Measurements from ENCODE around the gene SPATA13.
A peak's percentile ranks its signal among the peaks of the same experiment; 100 is the strongest.

The SPATA13 gene

GRCh38 chr13:24223341-24224231 lies 63.1 kb downstream of the SPATA13 start:
- DNase-seq (ENCODE audit: low spot score): no peak

- no peak for DNase-seq (ENCODE audit: low spot score)
These were observed 63.7 kb downstream of the SPATA13 start for GRCh38 chr13:24224232-24224680.

DNA sequence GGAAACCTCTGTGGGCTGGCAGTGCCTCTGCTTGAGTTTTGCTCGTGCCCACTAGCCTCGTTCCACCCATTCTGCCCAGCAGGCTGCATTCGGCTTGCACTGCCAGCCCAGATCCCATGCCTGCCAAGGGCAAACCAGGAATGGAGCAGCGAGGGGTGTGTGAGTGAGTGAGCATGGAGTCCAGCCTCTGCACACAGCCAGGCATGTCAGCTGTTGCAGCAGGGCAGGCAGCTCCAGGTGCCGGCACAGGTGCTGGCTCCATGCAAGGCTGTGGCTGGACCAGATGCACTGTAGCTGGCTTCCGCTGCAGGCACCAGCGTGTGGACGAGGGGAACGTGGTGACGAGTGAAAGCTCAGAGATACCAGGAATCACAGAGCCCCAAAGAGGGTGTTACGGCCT lies 64.5 kb downstream of the SPATA13 start:
- DNase-seq (ENCODE audit: low spot score): no peak

DNA sequence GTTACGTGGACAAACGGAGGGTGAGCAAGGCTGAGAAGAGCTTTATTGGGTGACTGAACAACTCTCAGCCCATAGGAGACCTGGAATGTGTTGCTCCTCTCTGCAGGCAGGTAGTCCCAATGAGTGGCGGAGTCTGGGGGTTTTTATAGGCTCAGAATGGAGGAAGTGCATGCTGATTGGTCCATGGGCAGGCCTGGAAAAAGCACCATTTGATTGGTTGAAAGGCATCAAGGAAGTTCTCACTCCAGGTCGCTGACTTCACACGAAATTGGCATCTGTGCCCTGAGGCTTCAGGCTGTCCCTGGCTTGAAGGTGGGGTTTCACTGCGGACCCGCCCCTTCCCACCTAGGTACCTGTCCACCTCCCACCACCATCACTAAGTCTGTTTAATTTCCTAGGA lies 65.4 kb downstream of the SPATA13 start:
- no peak for DNase-seq (ENCODE audit: low spot score)

DNA sequence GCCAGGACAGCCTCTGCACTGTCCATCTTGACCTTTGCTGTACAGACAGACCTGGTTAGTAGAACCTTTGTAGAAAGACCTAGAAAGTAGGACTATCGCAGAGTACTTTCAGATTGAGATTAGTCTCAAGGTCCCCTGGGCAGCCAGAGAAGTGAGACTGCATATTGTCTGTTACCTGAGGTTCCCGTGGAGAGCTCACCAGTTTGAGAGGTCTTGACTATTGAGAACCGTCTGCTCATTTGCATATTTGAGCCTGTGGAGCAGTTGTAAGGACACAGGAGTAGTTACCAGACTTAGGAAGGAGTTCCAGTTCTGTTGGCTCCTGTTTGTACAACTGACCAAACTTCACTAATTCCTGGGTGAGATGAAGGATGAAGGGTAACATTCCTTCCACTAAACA lies 66.2 kb downstream of the SPATA13 start:
- DNase-seq (ENCODE audit: low spot score): no peak

GRCh38 chr13:24228852-24229458 lies 68.4 kb downstream of the SPATA13 start:
- DNase-seq (ENCODE audit: low spot score): peak; percentile 64

DNA sequence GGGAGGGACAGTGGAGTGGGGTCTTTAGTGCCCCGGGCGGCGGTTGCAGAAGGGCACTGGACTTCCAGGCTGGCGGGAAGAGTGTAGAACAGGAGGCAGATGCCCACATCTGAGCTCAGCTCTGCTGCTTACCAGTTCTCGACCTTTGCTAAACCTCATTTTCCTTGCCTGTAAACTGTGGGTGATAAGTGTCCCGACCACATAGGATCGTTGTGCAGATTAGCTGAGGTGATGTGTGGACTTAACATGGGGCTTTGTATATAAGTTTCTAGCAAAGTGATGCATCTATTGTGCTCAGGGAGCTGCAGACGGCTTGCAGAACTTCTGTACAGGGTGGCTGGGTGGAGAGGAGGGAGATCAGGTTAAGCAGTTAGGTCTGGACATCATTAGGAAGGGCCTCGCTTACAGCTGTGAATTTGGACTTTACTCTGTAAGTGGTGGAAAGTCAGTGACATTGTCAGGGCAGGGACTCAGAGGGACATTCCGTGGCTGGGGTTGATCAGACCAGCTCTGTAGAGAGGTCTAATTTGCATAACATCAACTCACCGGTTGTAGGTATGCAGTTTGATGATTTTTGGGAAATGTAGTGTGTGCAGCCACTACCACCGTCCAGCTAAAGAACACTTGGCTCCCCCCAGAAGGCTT lies 70.0 kb downstream of the SPATA13 start:
- no peak for DNase-seq (ENCODE audit: low spot score)

DNA sequence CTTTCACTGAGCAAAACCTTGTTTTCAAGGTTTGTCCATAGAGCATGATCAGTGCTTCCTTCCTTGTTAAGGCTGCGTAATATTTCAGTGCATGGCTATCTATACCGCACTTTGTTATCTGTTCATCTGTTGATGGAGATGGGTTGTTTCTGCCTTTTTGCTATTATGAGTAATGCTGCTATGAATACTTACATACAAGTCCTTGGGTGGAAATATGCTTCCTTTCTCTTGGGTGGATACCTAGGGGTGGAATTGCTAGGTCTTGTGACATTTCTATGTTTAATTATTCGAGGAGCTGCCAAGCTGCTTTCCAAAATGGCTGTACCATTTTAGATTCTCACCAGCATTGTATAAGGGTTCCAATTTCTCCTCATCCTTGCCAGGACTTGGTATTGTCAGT lies 70.9 kb downstream of the SPATA13 start:
- no peak for DNase-seq (ENCODE audit: low spot score)

DNA sequence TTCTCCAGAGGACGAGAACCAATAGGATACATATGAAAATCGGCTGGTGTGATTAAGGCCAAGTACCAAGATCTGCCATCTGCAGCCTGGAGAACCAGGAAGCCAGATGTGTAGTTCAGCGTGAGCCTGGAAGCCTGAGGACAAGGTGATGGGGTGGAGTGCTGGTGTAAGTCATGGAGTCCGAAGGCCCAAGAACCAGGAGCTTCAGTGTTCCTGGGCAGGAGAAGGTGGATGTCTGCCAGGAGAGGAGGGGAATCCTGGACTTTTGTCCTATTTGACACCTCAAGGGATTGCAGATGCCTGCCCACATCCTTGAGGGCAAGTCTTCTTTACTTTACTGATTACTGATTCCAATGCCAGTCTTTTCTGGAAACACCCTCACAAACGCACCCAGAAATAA lies 71.5 kb downstream of the SPATA13 start:
- no peak for DNase-seq (ENCODE audit: low spot score)

- DNase-seq (ENCODE audit: low spot score): no peak
These were observed 72.0 kb downstream of the SPATA13 start for GRCh38 chr13:24232474-24232873.

GRCh38 chr13:24233351-24233901 lies 72.9 kb downstream of the SPATA13 start:
- peak; percentile 7 for DNase-seq (ENCODE audit: low spot score)

GRCh38 chr13:24234200-24234915 lies 73.8 kb downstream of the SPATA13 start:
- DNase-seq (ENCODE audit: low spot score): no peak

- DNase-seq (ENCODE audit: low spot score): no peak
These were observed 76.8 kb downstream of the SPATA13 start for GRCh38 chr13:24237356-24237755.

- no peak for DNase-seq (ENCODE audit: low spot score)
These were observed 80.8 kb downstream of the SPATA13 start for GRCh38 chr13:24241336-24241735.

- DNase-seq (ENCODE audit: low spot score): no peak
These were observed 81.6 kb downstream of the SPATA13 start for GRCh38 chr13:24242100-24242499.

GRCh38 chr13:24243302-24243701 lies 82.8 kb downstream of the SPATA13 start:
- no peak for DNase-seq (ENCODE audit: low spot score)

DNA sequence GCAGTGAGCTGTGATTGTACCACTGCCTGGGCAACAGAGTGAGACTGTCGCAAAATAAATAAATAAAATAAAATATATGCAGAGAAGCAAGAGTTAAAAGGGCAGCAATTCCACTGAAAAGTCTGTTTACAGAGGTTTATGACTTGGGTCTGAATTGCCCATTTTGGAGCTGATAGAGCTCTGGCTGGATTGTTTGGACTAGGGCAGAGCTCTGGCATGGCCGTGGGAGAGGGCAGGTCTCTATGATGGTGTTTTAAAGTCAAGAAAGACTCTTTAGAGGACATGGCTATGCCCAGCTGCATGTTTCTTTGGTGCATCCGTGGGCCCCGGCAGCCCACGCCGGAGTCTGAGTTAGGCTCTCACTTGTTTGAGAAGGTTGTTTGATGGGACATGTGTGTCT lies 84.3 kb downstream of the SPATA13 start:
- DNase-seq (ENCODE audit: low spot score): no peak

- no peak for DNase-seq (ENCODE audit: low spot score)
These were observed 86.5 kb downstream of the SPATA13 start for GRCh38 chr13:24247016-24247415.

DNA sequence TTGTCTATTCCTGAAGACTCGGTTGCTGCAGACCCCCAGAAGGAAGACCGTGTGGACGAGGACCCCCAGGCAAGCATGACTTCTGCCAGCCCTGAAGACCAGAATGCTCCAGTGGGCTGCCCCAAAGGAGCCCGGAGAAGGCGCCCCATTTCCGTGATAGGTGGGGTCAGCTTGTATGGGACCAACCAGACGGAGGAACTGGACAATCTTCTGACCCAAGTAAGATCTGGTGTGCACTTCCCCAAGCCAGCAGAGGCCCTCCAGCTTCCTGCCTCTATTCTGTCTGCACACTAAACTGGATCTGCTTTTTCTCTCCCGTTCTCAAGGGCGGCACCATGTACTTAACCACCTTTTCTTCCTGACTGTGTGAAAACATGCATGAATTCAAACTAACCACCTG lies 89.1 kb downstream of the SPATA13 start:
- DNase-seq (ENCODE audit: low spot score): no peak

DNA sequence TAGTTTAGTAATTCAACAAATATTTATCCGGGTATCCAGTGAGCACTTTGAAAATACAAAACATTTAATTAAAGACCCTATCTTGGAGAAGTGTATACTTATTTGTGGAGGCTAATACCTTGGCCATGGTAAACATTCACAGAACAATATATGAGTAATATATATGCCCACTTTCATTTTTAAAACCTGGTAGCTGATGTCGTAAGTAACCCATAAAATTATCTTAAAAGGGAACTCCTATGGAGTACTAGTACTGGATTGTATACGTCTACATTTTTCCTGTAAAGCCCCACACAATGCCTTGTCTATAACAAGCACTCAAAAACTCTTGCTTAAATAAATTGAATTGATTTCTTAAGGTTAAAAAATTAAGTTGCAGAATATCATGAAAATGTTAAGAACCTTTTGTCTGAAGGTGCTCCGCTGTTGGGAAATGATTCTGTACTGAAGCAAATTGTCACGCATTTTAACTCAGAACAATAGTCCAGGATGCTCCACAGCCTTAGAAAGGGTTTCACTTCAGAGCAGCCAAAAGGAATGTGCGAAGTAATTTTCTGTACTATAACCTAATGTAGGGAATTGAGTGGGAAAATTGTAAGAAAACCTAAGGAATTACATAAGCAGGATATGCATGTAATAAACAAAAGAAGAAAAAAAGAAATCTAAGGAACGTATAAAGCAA lies 90.0 kb downstream of the SPATA13 start:
- DNase-seq (ENCODE audit: low spot score): no peak

GRCh38 chr13:24251525-24251924 lies 91.0 kb downstream of the SPATA13 start:
- DNase-seq (ENCODE audit: low spot score): no peak
